ENCODE results near the gene KCNQ4.

DNA sequence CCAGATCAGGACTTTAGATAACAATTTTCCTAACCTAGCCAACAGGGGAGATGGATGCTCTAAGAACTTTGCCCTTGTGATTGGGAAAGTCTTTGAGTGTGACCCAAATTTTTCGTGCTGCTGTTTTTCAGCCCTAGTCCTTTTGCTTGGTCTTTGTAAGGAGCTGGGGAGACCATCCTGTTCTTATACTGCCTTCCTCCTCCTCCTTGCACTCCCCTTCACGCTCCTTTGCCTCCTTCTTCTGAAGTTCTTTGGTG, 5.7 kb downstream of the KCNQ4 start:
- TF ChIP-seq POLR2AphosphoS5 (IDR thresholded peaks at IDR 0.05), result no peak
- TF ChIP-seq, protein P1, sequence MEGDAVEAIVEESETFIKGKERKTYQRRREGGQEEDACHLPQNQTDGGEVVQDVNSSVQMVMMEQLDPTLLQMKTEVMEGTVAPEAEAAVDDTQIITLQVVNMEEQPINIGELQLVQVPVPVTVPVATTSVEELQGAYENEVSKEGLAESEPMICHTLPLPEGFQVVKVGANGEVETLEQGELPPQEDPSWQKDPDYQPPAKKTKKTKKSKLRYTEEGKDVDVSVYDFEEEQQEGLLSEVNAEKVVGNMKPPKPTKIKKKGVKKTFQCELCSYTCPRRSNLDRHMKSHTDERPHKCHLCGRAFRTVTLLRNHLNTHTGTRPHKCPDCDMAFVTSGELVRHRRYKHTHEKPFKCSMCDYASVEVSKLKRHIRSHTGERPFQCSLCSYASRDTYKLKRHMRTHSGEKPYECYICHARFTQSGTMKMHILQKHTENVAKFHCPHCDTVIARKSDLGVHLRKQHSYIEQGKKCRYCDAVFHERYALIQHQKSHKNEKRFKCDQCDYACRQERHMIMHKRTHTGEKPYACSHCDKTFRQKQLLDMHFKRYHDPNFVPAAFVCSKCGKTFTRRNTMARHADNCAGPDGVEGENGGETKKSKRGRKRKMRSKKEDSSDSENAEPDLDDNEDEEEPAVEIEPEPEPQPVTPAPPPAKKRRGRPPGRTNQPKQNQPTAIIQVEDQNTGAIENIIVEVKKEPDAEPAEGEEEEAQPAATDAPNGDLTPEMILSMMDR (IDR thresholded peaks at IDR 0.05), result no peak

All from breast epithelium (tissue), 3 donors.